Heart right ventricle (tissue), 16 donors: Measurements from ENCODE around the gene ACP1. TPM values are rescaled to one million over a fixed set of nuclear protein-coding genes. Genes with fewer than 3 reads are reported as not detected.
A peak's percentile ranks its signal among the peaks of the same experiment; 100 is the strongest.

Source experiments
- ATAC-seq, 8 donors: fragments of 200-7000 bp; cut with Tn5 transposase; one replicate each; pipeline ENCODE4 v1.9.1; 2020; ENCODE audit warnings: mild to moderate bottlenecking in 8 of 8, moderate library complexity in 8 of 8, moderate number of reproducible peaks in 1 of 8
- DNase-seq, 2 donors: peaks; one replicate each; pipeline ENCODE4 v3.0.0-alpha.2; 2020
- H3K27ac ChIP-seq, 10 donors: fragments of 200-600 bp; sonication (generic) in 2 of 10; one replicate each; pipeline versions ENCODE4 v1.5.0 to v1.8.0; 2020 to 2022; ENCODE audit warnings: mild to moderate bottlenecking in 3 of 10
- H3K27me3 ChIP-seq, 7 donors: fragments of 200-600 bp; one replicate each; pipeline ENCODE4 v1.8.0; 2021 to 2022; ENCODE audit warnings: mild to moderate bottlenecking in 2 of 7
- H3K36me3 ChIP-seq, 9 donors: fragments of 200-600 bp; sonication (generic) in 1 of 9; one replicate each; pipeline versions ENCODE4 v1.5.0 to v1.8.0; 2020 to 2022; ENCODE audit warnings: mild to moderate bottlenecking in 2 of 9
- H3K4me1 ChIP-seq, 9 donors: fragments of 200-600 bp; sonication (generic) in 1 of 9; one replicate each; pipeline versions ENCODE4 v1.5.0 to v1.8.0; 2020 to 2022; ENCODE audit warnings: mild to moderate bottlenecking in 4 of 9
- H3K4me3 ChIP-seq, 10 donors: fragments of 200-600 bp; sonication (generic) in 2 of 10; one replicate each; pipeline versions ENCODE4 v1.5.0 to v1.8.0; 2020 to 2022; ENCODE audit warnings: mild to moderate bottlenecking in 7 of 10, moderate library complexity in 2 of 10
- H3K9me3 ChIP-seq, 11 donors: fragments of 200-600 bp in 10 of 11; sonication (generic) in 2 of 11; one replicate each; pipeline versions ENCODE4 v1.5.0 to v1.8.0; 2013 to 2022; ENCODE audit warnings: mild to moderate bottlenecking in 2 of 11, control low read depth in 1 of 11, moderate library complexity in 1 of 11
- WGBS, 2 donors: extraction: QIAGEN DNeasy Blood & Tissue Kit; methylation state at CpG; one replicate each; pipeline ENCODE4 v1.1.7; 2013; ENCODE audit warnings: inconsistent platforms in 1 of 2; 5-methylcytosine and 5-hydroxymethylcytosine counted together
- intact Hi-C, 10 donors: fragments of 100-400 bp; cut with DNase I; formaldehyde crosslinking; loops; one replicate each; pipeline versions ENCODE4 v1.11.1 to v1.14.2; 2022
- polyA plus RNA-seq, 2 donors: library from polyadenylated mRNA; stranded (reverse); fragments of 200-250 nt; gene quantifications; one replicate each; pipeline ENCODE4 v1.2.3, GENCODE V29; 2013
- total RNA-seq, 10 donors: library from RNA; stranded (reverse); fragmentation: NEBNext Ultra II Directional in 3 of 10; extraction: Animal tissue kit (Norgen Biotek cat#: 25700) in 3 of 10; gene quantifications; one replicate each; pipeline versions ENCODE4 v1.2.1 to v1.2.4, GENCODE V29; 2021 to 2023
- TF ChIP-seq, protein P1 (sequence below), 9 donors: fragments of 200-600 bp; sonication (generic) in 2 of 9; IDR thresholded peaks; one replicate each; pipeline versions ENCODE4 v1.5.0 to v1.8.0; 2021 to 2022; ENCODE audit warnings: antibody characterized with exemption in 9 of 9, mild to moderate bottlenecking in 5 of 9, moderate library complexity in 1 of 9
- donor health status: Arrhythmogenic right ventricular cardiomyopathy.
- donor health status: ischemic (EF 13 %, LVEDD 7.1; RV severe dilation, severe dysfunction).
- donor health status: healthy with polysubstance abuse.
- donor health status: DM: no; HTN: yes; CAD: no.
- donor health status: DM: no; HTN: no; CAD: no.
- donor health status: ischemic (EF 25% LVEDD 6.9; RV normal size, moderate dysfunction).
- donor health status: ischemic (EF 25% LVEDD 5.7; RV mildly dilated, moderate dysfunction).
- donor health status: healthy.
- donor health status: DM: yes; HTN: yes; CAD: no.
- donor health status: Ischemic cardiomyopathy.
- donor health status: ischemic (EF 35%, LVEDD 5.7; RV mildly dilated, moderate dysfunction).
- donor health status: nonischemic (EF 11% LVEDD 7.7; RV severe dilation, severe dysfunction).
- donor health status: DM: yes; HTN: yes; CAD: no.
- donor health status: PGD.
- donor health status: ischemic (EF 29% LVEDD 5.4; RV normal size, mild dysfunction).
- donor health status: nonischemic (EF 23%, LVEDD 6.1; RV moderate dilation, normal function).

The ACP1 gene
- total and polyA plus RNA-seq, 12 donors, result 38.3 to 87.7 (median 65.2) TPM

DNA sequence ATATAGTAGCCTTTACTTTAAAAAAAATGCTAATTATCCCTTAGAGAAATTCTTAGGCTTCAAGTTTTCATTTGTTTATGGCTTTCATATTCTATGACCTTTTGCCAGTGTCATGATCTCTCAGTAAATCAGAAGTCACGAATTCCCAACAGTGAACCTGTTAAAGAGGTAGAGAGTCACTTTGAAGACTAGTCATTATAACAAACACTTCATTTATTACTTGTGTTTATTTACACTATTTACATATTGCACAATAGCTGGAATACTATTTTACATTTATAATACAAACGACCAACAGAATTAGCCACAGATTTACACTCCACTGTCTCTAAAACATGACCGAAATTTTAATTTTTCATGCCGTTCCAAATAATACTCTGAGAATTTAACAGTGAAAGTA lies 14.6 kb downstream of the ACP1 start:
- peaks cover 0 to 17% (median 0%) of the 10 kb centered on the region in 9 donors for H3K4me1 ChIP-seq
- no peak overlapping the region for H3K27ac ChIP-seq
- H3K27me3 ChIP-seq, result no peaks in the 10 kb centered on the region
- peaks cover 0 to 86% (median 15%) of the 10 kb centered on the region in 9 donors for H3K36me3 ChIP-seq
- TF ChIP-seq, protein P1, sequence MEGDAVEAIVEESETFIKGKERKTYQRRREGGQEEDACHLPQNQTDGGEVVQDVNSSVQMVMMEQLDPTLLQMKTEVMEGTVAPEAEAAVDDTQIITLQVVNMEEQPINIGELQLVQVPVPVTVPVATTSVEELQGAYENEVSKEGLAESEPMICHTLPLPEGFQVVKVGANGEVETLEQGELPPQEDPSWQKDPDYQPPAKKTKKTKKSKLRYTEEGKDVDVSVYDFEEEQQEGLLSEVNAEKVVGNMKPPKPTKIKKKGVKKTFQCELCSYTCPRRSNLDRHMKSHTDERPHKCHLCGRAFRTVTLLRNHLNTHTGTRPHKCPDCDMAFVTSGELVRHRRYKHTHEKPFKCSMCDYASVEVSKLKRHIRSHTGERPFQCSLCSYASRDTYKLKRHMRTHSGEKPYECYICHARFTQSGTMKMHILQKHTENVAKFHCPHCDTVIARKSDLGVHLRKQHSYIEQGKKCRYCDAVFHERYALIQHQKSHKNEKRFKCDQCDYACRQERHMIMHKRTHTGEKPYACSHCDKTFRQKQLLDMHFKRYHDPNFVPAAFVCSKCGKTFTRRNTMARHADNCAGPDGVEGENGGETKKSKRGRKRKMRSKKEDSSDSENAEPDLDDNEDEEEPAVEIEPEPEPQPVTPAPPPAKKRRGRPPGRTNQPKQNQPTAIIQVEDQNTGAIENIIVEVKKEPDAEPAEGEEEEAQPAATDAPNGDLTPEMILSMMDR (IDR thresholded peaks at IDR 0.05), result no peak
- ATAC-seq (no peak), DNase-seq (no peak)
- no peaks in the 10 kb centered on the region for H3K9me3 ChIP-seq
- WGBS, 2 donors, result 87 to 95% methylated on average over 4 of the region's 4 CpGs
- no peak overlapping the region for H3K4me3 ChIP-seq
- intact Hi-C loops, result no loop called here

DNA sequence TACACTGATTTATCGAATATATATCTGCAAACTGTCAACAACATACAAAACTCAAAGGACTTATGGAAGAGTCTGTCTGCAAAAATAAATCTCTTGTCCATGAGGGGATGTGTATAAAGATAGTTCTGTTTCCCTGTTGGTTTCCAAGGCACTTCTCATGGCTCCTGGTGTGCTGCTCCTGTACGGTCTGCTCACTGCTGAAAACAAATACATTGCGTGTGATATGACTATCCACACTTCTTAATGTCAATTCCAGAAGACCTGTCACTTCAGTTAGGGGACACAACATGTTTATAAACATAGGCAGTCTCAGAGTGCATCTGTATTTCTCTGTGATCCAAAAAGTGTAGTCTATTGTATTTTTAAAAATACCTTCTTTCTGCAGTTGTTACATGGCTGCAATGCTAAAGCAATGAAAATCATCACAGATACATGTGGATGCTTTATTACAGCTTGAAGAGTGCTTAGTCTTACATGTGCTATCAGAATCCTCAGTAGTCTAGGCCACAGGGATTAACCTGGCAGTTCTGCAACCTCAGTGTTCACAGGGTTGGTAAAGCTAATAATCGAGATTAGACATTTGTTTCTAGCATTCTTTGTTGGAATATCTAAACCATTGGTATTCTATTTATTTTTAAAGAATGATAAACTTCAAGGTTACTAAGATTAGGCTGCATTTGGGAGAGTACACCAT lies 15.4 kb downstream of the ACP1 start:
- WGBS, 2 donors, result 62 to 63% methylated on average over 4 of the region's 4 CpGs
- peaks cover 0 to 24% (median 0%) of the 10 kb centered on the region in 9 donors for H3K4me1 ChIP-seq
- ATAC-seq (peak in 4 of 8 donors; percentile 15 to 61 (median 22)), DNase-seq (no peak)
- intact Hi-C loops, result no loop called here
- no peaks in the 10 kb centered on the region for H3K27me3 ChIP-seq
- H3K9me3 ChIP-seq, result no peaks in the 10 kb centered on the region
- H3K27ac ChIP-seq, result peak overlapping the region in 5 of 10 donors; percentile 16 to 70 (median 46)
- H3K36me3 ChIP-seq, result peaks cover 0 to 79% (median 15%) of the 10 kb centered on the region in 9 donors
- no peak overlapping the region for H3K4me3 ChIP-seq
- TF ChIP-seq, protein P1 (IDR thresholded peaks at IDR 0.05), result no peak

DNA sequence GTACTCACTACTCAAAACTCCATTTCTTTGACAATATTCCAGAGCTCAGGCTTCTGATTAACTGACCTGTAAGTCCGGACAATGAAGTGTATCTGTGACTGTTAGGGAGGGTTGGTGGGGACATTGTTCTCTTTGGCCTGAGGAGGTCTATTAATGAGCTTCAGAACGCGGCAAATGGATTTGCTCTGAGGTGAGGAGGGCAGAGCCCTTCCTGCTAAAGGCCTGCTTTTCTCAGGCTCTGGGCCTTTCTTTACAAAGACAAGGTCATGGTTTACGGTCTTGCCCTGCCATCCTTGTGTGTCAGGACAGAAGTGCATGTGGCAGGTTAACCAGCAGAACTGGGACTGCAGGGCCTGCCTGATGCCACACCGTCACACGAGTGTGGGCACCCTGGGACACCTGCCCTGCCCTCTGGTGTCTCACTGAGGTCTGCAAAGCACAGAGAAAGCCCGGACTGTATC lies 15.9 kb downstream of the ACP1 start:
- TF ChIP-seq, protein P1 (IDR thresholded peaks at IDR 0.05), result no peak
- ATAC-seq (peak in 5 of 8 donors; percentile 11 to 79 (median 50)), DNase-seq (no peak)
- intact Hi-C loops, result no loop called here
- H3K27me3 ChIP-seq, result no peaks in the 10 kb centered on the region
- H3K9me3 ChIP-seq, result no peaks in the 10 kb centered on the region
- peaks cover 0 to 73% (median 15%) of the 10 kb centered on the region in 9 donors for H3K36me3 ChIP-seq
- H3K27ac ChIP-seq, result peak overlapping the region in 5 of 10 donors; percentile 16 to 70 (median 46)
- H3K4me1 ChIP-seq, result peaks cover 0 to 29% (median 3%) of the 10 kb centered on the region in 9 donors
- WGBS, 2 donors, result 72 to 80% methylated on average over 7 of the region's 7 CpGs
- no peak overlapping the region for H3K4me3 ChIP-seq

DNA sequence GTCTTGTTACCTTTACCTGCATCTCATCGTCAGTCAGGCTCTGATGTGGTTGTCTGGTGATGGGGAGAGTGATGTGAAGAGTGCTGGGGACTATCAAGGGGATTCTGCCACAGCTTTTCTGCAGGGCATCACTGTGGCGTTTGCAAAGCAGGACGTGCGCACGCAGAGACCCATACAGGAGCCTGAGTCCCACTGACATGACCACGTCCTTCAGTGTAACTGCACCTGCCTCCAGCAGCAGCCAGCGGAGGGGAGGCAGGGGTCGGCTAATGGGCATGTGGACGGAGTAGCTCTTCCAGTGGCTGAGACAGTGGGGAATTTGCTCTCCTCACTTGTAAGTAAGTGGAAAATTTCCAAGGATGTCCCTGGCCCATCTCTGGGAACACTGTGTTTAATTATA lies 16.6 kb downstream of the ACP1 start:
- Histone ChIP-seq H3K27ac (peak overlapping the region in 2 of 10 donors; percentile 47 to 70), H3K4me1 (peaks cover 0 to 36% (median 4%) of the 10 kb centered on the region in 9 donors), H3K4me3 (no peak overlapping the region), H3K27me3 (peaks cover 0 to 7% (median under 1%) of the 10 kb centered on the region in 7 donors), H3K36me3 (peaks cover 0 to 66% (median 15%) of the 10 kb centered on the region in 9 donors), H3K9me3 (no peaks in the 10 kb centered on the region)
- no peak for DNase-seq
- 95 to 98% methylated on average over 9 of the region's 9 CpGs for WGBS, 2 donors
- TF ChIP-seq, protein P1 (IDR thresholded peaks at IDR 0.05), result no peak
- ATAC-seq, result no peak
- intact Hi-C loops, result no loop called here
